Stimulated activated naive CD4-positive, alpha-beta T cell treated with Interleukin-2 at 50 U/mL for 16 hours (primary cell): ENCODE results near the gene STEAP3.

Source experiments
- DNase-seq: peaks from one replicate; lab custom pipeline; 2025; lab: John Stamatoyannopoulos, UW

Gene STEAP3

GRCh38 chr2:119197529-119198239 is 25.9 kb upstream of the STEAP3 start:
- no peak for DNase-seq

GRCh38 chr2:119198240-119198840 is 25.3 kb upstream of the STEAP3 start:
- DNase-seq = no peak

DNA sequence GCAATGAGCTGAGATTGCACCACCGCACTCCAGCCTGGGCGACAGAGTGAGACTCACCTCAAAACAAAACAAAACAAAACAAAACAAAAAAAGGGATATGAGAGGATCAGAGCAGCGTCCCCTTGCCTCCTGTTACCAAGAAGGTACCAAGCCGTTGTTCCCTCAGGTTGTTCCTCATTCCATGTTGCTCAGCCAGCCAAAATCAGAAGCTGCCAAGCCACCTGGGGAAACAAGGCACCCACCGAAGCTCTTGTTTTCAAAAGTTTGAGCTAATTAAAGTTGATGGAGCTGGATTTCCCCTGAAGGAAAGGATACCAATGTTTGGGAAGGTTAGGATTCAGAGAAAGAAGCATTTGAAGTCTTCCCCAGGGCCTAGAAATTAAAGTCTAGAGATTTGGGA is 21.8 kb upstream of the STEAP3 start:
- no peak for DNase-seq

- no peak for DNase-seq
Observed at GRCh38 chr2:119202610-119203310, 20.9 kb upstream of the STEAP3 start.

DNA sequence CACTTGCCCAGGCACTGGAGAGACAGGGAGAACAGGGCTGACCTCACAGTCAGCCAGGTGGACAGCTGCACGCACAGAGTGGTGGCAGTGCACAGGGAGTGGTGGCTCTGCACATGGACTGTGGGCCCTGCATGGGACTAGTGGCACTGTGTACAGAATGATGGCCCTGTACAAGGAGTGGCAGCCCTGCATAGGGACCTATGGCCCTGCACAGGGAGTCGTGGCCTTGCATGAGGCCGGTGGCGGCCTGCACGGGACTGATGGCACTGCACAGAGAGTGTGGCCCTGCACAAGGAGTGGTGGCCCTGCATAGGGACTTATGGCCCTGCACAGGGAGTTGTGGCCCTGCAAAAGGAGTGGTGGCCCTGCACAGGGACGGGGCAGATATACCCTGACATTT is 19.1 kb upstream of the STEAP3 start:
- DNase-seq = no peak

- DNase-seq = no peak
Observed at GRCh38 chr2:119205001-119205706, 18.5 kb upstream of the STEAP3 start.

DNA sequence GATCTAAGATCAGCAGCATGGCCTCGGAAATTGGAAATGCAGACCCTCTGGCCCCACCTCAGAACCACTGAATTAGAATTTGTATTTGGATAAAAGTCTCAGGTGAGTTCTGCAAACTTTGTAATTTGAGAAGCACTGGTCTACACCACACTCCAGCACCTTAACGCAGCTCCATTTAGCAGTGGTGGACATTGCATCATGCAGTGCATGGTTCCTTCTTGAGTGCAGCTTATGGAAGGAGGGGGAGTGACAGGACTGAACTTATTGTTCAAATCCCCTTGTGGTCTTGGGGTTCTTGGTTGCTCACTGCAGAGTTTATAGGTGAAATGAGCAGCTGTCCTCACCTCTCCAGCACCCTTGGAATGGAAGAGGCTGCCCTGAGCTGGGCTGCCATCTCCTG is 17.4 kb upstream of the STEAP3 start:
- no peak for DNase-seq

- no peak for DNase-seq
Observed at GRCh38 chr2:119207447-119207846, 16.2 kb upstream of the STEAP3 start.

DNA sequence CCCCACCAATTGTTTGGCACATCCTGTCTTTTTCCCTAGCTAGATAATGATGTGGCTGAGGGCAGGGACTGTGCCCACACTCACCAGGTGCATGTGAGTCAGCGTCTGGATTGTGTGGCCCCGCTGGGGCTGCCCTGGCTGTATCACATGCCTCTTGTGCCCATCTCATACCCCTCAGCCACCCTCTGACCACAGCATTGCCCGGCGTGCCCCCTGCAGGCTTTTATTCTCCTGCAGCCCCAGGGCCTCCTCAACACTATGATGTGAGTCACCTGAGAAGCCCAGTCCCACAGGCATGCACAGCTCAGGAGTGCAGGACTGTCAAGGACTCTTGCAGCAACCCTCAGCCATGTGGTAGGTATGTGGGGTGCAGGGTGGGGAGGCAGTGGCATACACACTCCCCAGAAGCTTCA is 14.8 kb upstream of the STEAP3 start:
- DNase-seq = no peak

DNA sequence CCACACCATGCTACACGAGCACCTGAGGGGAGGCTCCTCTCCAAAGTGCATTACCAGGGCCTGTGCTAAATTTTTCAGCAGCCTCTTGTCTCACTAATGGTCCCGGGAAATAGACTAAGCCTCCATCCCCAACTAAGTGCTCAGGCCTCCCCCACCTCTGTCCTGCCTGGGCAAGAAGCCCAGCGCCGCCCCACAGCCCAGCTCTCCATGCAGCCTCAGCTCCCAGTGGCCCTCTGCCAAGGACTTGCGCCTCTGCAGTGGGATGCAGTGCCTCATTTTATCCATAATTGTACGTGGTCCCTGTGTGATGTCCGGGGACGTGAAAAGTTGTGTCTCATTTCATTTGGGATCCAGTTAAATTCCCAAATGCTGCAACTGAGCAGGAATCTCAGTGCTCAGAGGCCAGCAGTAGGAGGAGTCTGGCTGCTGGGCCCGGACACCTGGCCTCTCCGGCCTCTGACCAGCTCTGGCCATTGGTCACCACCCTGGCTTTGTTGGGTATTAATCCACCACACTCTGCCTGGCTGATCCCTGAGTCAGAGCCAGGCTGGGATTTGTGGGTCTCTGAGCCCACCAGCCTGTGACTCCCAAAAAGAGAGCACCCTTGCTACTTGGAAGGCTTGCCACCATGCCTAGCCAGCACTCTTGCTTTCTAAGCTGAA is 11.4 kb upstream of the STEAP3 start:
- DNase-seq = no peak

DNA sequence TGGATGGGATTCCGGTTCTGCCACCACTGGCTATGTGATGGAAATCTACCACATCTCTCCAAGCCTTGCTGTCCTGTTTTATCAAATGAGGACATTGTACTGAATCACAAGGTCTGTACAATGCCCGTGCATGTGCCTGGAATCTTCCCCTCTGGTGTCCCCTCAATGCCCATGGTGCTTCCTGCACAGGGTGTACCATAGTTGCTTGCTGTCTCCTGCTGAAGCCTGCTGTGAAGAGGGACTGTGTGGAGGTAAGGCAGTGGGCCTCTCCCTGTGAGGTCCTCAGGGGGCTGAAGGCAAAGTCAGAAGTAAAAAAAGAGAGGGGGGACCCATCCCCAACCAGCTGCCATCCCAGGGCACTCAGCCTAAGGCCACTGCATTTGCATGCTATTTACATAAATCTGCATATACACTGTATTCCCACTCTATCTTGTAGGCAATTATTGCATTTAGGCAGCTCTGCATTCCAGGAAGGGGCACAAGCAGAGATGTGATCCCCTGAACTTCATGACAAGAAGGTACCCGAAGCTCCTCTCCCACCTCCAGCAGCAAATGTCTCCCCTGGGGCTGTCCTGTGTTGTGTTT is 9.1 kb upstream of the STEAP3 start:
- no peak for DNase-seq

DNA sequence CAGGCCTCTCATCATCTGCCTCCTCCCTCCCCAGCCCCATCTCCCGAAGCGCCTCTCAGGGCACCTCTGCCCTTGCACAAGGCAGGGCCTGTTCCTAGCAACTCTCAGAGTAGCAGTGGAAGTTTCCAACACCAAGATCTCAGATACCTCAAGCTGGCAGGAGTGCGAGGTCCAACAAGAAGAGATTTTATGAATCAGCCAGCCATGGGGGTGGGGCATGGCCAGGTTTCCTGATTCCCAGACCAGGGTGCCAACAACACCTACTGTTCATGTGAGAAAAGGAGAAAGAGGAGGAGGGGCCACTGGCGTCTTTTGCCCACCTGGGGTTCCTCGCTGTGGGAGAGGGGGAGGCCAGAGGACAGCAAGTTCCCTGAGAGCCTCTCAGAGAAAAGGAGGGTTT is 6.6 kb upstream of the STEAP3 start:
- DNase-seq = no peak

- DNase-seq = no peak
Observed at GRCh38 chr2:119218478-119219064, 5.1 kb upstream of the STEAP3 start.

- no peak for DNase-seq
Observed at GRCh38 chr2:119219873-119220272, 3.8 kb upstream of the STEAP3 start.

GRCh38 chr2:119220720-119221301 is 2.8 kb upstream of the STEAP3 start:
- DNase-seq = no peak

DNA sequence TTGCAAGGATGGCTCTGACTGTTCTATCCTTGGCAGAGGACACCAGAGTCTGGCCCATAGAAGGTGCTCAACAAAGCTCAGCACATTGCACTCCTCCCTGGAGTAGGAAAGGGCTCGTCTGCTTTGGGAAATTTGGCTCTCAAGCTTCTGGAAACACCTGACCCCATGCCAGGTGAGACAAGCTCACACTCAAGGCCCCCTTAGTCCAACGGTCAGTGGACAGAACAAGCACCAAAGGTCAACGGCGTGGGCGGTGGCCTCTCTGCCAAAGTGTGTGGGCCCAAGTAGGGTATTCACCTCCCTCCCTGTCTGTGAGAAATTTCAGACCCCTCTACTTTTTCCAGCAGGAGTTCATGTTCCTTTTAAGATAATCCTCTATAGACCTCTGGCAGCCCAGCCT is 2.0 kb upstream of the STEAP3 start:
- DNase-seq = no peak

DNA sequence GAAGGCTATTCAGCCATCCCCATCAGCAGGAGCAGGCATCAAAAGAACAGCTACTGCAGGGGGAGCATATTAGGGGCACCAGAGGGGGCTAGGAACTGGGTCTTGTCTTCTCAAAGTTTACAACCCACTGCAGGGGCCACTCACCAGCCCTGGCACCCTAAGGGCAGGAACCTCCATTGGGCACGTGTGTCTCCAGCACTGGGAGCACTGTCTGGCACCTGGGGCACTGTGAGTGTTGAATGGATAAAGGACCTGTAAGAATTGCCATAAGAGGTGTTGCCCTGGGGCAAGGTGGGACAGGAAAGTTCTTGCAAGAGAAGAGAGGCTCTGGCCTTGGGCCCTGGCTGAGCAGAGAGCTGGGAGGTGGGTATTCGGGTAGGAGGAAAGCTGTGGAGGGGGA is 1.4 kb upstream of the STEAP3 start:
- no peak for DNase-seq

- DNase-seq = no peak
Observed at GRCh38 chr2:119222863-119223520, 642 bp upstream of the STEAP3 start.

- no peak for DNase-seq
Observed at GRCh38 chr2:119224391-119225104, 914 bp downstream of the STEAP3 start.
